K562 (cell line): ENCODE data around the gene UBASH3A.

Experiments used
- RNF2 ChIP-seq: sonication (generic); IDR thresholded peaks from 2 replicates; pipeline ENCODE4 v1.6.1; 2016
- TF ChIP-seq, protein P1 (sequence below), 3 experiments: IDR thresholded peaks in 2 of 3; conservative IDR thresholded peaks in 1 of 3; 2 replicates each; pipeline ENCODE4 v1.5.1; 2011 to 2012; ENCODE audit warnings: low read length in 3 of 3, mild to moderate bottlenecking in 3 of 3, control low read depth in 2 of 3, improper control_type of control experiment in 1 of 3, inconsistent platforms in 1 of 3, low read depth in 1 of 3, mixed read lengths in 1 of 3, moderate library complexity in 1 of 3; ENCODE audit not compliant: insufficient read depth in 2 of 3
- TF ChIP-seq, protein P2 (sequence below): sonication (generic); formaldehyde crosslinking; IDR thresholded peaks from 2 replicates; pipeline ENCODE4 v1.8.0; 2023; ENCODE audit warnings: missing genetic modification reagents, mild to moderate bottlenecking, borderline replicate concordance

DNA sequence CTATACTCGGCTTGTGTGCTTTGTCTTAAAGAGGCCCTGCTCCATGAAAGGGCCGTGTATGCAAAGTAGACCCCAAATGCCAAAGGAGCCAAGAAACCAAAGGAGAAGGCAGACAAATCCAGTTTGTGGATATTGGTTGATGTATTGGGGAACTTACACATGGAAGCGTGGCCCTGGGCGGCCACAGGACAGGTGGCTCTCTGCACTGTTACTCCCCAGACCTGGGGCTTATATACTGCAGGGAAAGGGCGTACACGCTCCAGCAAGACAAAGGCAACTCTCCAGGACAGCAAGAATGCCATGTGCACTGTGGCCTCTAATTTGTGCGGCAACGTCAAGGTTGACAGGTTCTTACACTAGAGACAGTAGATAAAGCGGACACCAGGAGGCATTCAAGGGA, 67.5 kb downstream of the UBASH3A start:
- TF ChIP-seq, protein P1, sequence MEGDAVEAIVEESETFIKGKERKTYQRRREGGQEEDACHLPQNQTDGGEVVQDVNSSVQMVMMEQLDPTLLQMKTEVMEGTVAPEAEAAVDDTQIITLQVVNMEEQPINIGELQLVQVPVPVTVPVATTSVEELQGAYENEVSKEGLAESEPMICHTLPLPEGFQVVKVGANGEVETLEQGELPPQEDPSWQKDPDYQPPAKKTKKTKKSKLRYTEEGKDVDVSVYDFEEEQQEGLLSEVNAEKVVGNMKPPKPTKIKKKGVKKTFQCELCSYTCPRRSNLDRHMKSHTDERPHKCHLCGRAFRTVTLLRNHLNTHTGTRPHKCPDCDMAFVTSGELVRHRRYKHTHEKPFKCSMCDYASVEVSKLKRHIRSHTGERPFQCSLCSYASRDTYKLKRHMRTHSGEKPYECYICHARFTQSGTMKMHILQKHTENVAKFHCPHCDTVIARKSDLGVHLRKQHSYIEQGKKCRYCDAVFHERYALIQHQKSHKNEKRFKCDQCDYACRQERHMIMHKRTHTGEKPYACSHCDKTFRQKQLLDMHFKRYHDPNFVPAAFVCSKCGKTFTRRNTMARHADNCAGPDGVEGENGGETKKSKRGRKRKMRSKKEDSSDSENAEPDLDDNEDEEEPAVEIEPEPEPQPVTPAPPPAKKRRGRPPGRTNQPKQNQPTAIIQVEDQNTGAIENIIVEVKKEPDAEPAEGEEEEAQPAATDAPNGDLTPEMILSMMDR (IDR thresholded peaks at IDR 0.05 in 2 of 3, conservative IDR thresholded peaks at IDR 0.05 in 1 of 3; ENCODE audit: insufficient read depth in 2 of 3, low read depth in 1 of 3, low read length in 3 of 3), result no peak
- TF ChIP-seq RNF2, result no peak
- TF ChIP-seq, protein P2, sequence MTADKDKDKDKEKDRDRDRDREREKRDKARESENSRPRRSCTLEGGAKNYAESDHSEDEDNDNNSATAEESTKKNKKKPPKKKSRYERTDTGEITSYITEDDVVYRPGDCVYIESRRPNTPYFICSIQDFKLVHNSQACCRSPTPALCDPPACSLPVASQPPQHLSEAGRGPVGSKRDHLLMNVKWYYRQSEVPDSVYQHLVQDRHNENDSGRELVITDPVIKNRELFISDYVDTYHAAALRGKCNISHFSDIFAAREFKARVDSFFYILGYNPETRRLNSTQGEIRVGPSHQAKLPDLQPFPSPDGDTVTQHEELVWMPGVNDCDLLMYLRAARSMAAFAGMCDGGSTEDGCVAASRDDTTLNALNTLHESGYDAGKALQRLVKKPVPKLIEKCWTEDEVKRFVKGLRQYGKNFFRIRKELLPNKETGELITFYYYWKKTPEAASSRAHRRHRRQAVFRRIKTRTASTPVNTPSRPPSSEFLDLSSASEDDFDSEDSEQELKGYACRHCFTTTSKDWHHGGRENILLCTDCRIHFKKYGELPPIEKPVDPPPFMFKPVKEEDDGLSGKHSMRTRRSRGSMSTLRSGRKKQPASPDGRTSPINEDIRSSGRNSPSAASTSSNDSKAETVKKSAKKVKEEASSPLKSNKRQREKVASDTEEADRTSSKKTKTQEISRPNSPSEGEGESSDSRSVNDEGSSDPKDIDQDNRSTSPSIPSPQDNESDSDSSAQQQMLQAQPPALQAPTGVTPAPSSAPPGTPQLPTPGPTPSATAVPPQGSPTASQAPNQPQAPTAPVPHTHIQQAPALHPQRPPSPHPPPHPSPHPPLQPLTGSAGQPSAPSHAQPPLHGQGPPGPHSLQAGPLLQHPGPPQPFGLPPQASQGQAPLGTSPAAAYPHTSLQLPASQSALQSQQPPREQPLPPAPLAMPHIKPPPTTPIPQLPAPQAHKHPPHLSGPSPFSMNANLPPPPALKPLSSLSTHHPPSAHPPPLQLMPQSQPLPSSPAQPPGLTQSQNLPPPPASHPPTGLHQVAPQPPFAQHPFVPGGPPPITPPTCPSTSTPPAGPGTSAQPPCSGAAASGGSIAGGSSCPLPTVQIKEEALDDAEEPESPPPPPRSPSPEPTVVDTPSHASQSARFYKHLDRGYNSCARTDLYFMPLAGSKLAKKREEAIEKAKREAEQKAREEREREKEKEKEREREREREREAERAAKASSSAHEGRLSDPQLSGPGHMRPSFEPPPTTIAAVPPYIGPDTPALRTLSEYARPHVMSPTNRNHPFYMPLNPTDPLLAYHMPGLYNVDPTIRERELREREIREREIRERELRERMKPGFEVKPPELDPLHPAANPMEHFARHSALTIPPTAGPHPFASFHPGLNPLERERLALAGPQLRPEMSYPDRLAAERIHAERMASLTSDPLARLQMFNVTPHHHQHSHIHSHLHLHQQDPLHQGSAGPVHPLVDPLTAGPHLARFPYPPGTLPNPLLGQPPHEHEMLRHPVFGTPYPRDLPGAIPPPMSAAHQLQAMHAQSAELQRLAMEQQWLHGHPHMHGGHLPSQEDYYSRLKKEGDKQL (CRISPR knock-in tag), result no peak
